Measurements from ENCODE around the gene SLAMF7. TPM values are rescaled to one million over a fixed set of nuclear protein-coding genes. Genes with fewer than 3 reads are reported as not detected.

Gene SLAMF7
- total RNA-seq, 4 donors from 2014 or later, result 0.22 to 0.90 (median 0.51) TPM

DNA sequence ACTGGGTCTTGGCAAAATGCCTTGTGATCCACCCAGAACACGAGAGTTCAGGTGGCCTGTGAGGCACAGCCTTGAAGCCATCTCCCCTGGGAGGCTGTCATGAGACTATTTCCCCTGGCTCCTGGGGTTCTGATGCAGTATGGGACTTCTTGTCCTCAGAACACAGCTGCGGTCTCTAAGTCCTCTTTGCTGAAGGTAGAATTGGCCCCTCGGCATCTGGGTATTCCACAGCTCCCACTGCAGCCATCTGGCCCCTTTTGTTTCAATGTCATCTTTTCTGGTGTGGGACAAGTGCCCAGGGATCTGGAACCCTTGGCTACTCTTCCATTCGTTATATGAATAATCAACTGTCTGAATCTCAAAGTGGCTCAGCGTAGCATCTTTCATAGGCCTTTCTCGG, 39.9 kb downstream of the SLAMF7 start:
- Histone ChIP-seq H3K36me3 (no peaks in the 10 kb centered on the region), H3K27ac (no peak overlapping the region), H3K27me3 (no peaks in the 10 kb centered on the region), H3K9me3 (no peaks in the 10 kb centered on the region), H3K4me1 (peaks cover 0 to 4% (median 0%) of the 10 kb centered on the region in 4 donors), H3K4me3 (no peak overlapping the region)
- no peak for DNase-seq (ENCODE audit: low spot score in 2 of 2)
- TF ChIP-seq, protein P1, sequence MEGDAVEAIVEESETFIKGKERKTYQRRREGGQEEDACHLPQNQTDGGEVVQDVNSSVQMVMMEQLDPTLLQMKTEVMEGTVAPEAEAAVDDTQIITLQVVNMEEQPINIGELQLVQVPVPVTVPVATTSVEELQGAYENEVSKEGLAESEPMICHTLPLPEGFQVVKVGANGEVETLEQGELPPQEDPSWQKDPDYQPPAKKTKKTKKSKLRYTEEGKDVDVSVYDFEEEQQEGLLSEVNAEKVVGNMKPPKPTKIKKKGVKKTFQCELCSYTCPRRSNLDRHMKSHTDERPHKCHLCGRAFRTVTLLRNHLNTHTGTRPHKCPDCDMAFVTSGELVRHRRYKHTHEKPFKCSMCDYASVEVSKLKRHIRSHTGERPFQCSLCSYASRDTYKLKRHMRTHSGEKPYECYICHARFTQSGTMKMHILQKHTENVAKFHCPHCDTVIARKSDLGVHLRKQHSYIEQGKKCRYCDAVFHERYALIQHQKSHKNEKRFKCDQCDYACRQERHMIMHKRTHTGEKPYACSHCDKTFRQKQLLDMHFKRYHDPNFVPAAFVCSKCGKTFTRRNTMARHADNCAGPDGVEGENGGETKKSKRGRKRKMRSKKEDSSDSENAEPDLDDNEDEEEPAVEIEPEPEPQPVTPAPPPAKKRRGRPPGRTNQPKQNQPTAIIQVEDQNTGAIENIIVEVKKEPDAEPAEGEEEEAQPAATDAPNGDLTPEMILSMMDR (IDR thresholded peaks at IDR 0.05), result no peak
- TF ChIP-seq POLR2A (IDR thresholded peaks at IDR 0.05) (no peak), EP300 (IDR thresholded peaks at IDR 0.05) (no peak)
- 84 to 87% methylated on average over 6 of the region's 6 CpGs for WGBS, 2 donors

DNA sequence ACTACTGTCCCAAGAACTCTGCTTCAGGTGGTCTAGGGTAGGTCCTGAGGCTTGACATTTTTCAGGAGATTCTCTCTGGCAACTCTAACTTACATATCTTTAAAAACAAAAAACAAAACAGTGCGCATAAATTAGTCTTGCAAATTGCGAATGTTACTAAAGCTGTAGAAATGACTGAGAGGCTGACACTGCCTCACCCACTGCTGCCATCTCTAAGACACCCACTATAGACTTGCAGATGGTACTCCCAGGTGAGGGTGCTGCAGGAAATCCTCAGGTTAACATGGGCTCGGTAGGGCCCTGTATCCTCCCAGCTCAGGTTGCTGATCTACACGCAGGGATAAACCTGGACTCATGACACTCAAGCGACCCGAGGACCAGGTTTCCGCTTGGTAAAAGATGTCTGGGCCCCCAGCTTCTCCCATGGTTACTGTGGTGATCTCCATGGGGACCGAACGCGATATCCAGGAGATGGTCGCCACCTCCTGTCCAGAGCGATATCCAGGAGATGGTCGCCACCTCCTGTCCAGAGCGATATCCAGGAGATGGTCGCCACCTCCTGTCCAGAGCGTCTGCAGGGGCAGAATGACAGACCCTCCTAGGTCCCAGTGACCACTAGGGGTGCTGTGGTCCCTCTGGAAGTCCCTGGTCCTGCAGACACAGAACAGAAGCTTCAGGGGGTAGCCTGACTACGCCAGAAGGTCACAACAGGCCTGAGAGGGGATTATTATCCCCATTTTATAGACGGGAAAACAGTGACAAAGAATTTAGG, 40.8 kb downstream of the SLAMF7 start:
- Histone ChIP-seq H3K9me3 (no peaks in the 10 kb centered on the region), H3K4me3 (no peak overlapping the region), H3K36me3 (no peaks in the 10 kb centered on the region), H3K4me1 (peaks cover 0 to 4% (median 0%) of the 10 kb centered on the region in 4 donors), H3K27ac (no peak overlapping the region), H3K27me3 (no peaks in the 10 kb centered on the region)
- TF ChIP-seq EP300 (IDR thresholded peaks at IDR 0.05) (no peak), POLR2A (IDR thresholded peaks at IDR 0.05) (no peak)
- TF ChIP-seq, protein P1 (IDR thresholded peaks at IDR 0.05), result peak in 2 of 5 experiments; percentile 7 to 20
- WGBS, 2 donors, result 89 to 92% methylated on average over 9 to 18 of the region's 18 CpGs
- DNase-seq (ENCODE audit: low spot score in 2 of 2), result no peak

DNA sequence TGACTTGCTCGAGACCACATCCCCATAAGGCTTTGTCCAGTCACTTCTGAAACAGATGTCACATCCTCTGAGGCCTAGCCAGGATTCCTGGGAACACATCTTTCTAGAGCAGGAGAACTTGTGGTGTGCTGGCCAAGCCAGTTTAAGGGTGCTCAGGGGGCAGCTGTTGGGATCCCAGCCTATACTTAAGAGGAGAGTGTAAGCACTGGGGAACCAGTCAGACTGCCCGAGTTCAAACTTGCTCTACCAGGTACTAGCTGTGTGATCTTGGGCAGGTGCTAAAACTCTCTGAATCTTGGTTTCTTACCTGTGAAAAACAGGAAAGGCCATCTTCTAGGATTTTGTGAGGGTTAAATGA, 41.3 kb downstream of the SLAMF7 start:
- 87 to 96% methylated on average over 2 of the region's 2 CpGs for WGBS, 2 donors
- H3K9me3 ChIP-seq, result no peaks in the 10 kb centered on the region
- peaks cover 0 to 4% (median 0%) of the 10 kb centered on the region in 4 donors for H3K4me1 ChIP-seq
- TF ChIP-seq, protein P1 (IDR thresholded peaks at IDR 0.05), result no peak
- TF ChIP-seq EP300 (IDR thresholded peaks at IDR 0.05) (no peak), POLR2A (IDR thresholded peaks at IDR 0.05) (no peak)
- no peaks in the 10 kb centered on the region for H3K27me3 ChIP-seq
- H3K4me3 ChIP-seq, result no peak overlapping the region
- no peak overlapping the region for H3K27ac ChIP-seq
- no peak for DNase-seq (ENCODE audit: low spot score in 2 of 2)
- no peaks in the 10 kb centered on the region for H3K36me3 ChIP-seq

DNA sequence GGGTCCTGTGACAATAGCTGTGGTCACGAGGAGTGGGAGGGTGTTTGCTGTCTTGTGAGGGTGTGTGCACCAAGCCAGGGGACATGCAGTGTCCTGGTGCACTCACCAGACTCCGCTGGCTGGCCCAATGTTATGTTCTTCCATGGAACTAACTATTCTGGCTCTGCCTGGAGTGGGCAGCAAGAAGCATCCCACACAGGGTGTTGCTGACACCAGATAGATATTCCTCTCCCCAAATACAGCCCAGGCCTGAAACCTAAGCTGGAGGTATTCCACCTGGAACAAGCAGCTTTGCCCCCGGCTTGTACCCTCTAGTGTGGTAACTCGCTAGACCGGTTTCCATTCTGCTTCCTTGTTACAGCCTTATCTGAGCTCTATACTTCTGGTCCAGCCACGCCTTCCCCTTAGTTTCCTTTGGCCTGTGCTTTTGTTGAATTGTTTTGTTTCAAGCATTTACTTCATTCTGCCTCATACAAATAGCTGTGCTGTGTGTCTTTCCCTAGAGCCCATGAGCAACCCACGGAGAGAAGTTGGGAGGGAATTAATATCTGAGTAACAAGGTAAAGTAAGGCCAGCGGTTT, 42.2 kb downstream of the SLAMF7 start:
- H3K4me1 ChIP-seq, result peaks cover 0 to 4% (median 0%) of the 10 kb centered on the region in 4 donors
- no peaks in the 10 kb centered on the region for H3K36me3 ChIP-seq
- H3K9me3 ChIP-seq, result no peaks in the 10 kb centered on the region
- H3K4me3 ChIP-seq, result no peak overlapping the region
- TF ChIP-seq POLR2A (IDR thresholded peaks at IDR 0.05), result no peak
- TF ChIP-seq, protein P1 (IDR thresholded peaks at IDR 0.05), result no peak
- TF ChIP-seq EP300 (IDR thresholded peaks at IDR 0.05), result no peak
- peak overlapping the region in 1 of 4 donors; percentile 51 for H3K27ac ChIP-seq
- DNase-seq (ENCODE audit: low spot score in 2 of 2), result no peak
- 73 to 74% methylated on average over 7 to 8 of the region's 8 CpGs for WGBS, 2 donors
- no peaks in the 10 kb centered on the region for H3K27me3 ChIP-seq
